Stimulated activated CD8-positive, alpha-beta memory T cell treated with anti-CD3 and anti-CD28 coated beads, Interleukin-7, amount 100 ng/mL, for 24 hours (primary cell): Measurements from ENCODE around the gene SLC25A47.
"Not testable (repeated sequence)": the region's sequence is repeated elsewhere in the genome, so short reads cannot be mapped to it uniquely, and the experiment has no call there.

ENCODE experiments used
- DNase-seq: peaks from one replicate; pipeline ENCODE4 v3.0.0-alpha.2; 2020; ENCODE audit warnings: low read depth

The SLC25A47 gene

DNA sequence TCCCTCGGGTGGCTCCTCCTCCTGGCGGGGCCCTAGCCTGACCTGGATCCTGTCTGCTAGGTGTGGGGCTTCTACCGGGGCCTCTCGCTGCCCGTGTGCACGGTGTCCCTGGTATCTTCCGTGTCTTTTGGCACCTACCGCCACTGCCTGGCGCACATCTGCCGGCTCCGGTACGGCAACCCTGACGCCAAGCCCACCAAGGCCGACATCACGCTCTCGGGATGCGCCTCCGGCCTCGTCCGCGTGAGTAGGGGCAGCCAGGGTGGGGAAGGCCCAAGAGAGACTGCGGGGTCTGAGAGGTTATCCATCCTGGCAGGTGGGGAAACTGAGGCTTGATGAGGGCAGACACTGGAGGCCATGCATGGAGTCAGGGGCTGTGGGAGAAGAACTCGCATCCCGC, 4.0 kb downstream of the SLC25A47 start:
- no peak for DNase-seq

- no peak for DNase-seq
Measured at GRCh38 chr14:100328495-100329163, 5.5 kb downstream of the SLC25A47 start.

GRCh38 chr14:100329233-100330006, 6.3 kb downstream of the SLC25A47 start:
- DNase-seq: no peak

- no peak for DNase-seq
Measured at GRCh38 chr14:100330007-100330344, 6.8 kb downstream of the SLC25A47 start.

DNA sequence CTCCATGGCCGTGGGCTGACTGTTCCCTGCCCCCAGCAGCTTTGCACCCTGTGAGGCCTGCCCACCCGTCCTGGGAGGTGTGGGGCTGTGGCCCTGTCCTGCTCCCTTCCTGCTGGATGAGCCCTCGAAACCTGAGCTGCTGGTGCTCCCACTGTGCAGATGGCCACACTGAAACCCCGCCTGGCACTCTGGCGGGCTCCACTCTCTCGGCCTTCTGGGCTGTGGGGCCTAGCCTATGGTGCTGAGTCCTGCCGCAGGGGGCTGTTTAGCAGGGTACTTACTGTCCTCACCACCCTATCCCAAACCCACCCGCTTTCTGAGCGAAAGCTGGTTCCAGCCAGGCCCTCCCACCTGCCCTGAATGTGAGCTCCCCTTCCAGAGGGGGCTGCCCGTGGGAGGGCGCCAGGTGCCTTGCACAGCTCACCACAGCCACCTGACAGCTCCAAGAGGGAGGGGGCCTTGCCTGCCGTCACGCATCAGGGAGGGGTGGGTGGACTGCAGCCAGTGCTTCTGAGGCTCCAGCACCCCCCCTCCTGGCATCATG, 7.3 kb downstream of the SLC25A47 start:
- DNase-seq: no peak

- DNase-seq: no peak
Measured at GRCh38 chr14:100332071-100332639, 9.0 kb downstream of the SLC25A47 start.

DNA sequence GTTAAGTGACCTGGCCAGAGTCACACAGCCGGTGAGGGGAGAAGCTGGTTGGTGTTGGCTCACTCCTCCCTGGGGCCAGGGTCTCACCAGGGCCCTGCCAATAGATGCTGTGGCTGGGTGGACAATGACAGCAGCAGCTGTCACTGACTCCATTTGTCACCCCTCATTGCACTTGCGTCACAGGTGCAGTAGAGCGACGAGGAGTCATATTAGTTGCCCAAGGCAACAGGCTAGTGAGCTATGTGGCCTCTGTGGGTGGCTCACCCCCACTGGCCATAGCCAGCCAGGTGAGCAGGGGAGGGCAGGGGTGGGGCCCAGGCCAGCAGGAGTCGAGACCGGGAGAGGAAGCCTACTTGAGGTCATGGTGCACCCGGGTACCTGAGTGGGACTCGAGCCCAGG, 9.7 kb downstream of the SLC25A47 start:
- no peak for DNase-seq

DNA sequence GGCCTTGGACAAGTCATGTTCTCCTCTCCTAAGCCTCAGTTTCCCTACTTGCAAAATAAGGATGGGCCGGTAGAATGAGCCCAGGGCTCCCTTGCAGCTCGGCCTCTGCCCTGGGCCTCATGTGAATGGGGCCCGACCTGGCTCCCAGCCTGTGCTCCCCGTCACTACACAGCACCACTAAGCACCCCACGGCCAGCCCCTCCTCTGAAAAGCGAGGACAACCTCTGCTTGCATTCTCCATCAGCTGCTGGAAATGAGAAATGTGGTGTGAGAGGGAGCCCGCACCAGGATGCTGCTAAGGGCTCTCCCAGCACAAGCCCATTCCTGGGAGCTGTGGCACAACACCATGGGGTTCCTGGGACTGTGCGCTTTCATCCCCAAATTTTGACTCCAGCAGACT, 10.2 kb downstream of the SLC25A47 start:
- no peak for DNase-seq

DNA sequence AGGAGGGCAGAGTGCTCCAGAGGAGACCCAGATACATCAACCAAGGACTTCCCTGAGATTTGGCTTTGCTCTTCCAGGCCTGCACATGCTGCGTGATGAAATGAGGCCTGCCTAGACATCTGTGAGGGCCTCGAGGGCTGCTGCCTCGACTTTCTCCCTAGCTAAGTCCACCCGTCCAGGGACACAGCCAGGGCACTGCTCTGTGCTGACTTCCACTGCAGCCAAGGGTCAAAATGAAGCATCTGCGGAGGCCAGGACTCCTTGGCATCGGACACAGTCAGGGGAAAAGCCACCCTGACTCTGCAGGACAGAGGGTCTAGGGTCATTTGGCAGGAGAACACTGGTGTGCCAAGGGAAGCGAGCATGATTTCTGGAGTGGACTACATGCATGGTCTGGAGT, 10.7 kb downstream of the SLC25A47 start:
- DNase-seq: no peak

DNA sequence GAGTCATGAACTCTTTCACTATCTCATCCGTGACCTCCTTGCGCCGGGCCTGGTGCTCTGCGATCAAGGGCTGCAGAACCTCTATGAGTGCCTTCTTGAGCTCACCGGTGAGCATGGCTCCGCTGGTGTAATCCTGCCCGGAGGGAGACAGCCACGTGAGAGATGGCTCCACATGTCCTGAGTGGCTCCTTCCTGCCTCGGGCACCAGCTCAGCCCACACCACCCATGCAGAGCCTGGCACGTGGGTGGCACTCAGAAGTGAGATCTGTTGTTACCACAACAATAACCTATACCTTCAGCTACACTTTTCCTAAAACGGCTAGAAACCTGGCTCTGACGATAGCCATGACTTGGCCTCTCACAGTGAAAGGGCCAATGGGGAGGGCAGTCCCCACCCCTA, 11.8 kb downstream of the SLC25A47 start:
- DNase-seq: no peak

- no peak for DNase-seq
Measured at GRCh38 chr14:100336618-100337530, 13.7 kb downstream of the SLC25A47 start.

GRCh38 chr14:100339766-100340422, 16.8 kb downstream of the SLC25A47 start:
- DNase-seq: no peak

DNA sequence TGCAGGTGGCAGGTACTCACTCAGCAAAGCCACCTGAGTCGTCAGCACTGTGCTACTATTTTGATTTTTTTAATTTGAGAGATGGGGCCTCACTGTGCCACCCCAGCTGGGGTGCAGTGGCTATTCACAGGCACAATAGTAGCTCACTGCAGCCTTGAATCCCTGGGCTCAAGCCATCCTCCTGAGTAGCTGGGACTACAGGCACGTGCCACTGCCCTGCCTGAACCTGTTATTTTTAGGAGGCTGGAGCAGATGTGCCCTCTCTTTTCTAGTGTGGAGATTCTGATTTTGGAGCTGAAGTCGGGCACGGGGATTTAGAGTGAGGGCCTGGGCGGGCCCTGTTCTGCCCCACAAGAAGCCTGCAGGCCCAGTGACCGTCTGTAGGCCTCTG, 17.3 kb downstream of the SLC25A47 start:
- no peak for DNase-seq

DNA sequence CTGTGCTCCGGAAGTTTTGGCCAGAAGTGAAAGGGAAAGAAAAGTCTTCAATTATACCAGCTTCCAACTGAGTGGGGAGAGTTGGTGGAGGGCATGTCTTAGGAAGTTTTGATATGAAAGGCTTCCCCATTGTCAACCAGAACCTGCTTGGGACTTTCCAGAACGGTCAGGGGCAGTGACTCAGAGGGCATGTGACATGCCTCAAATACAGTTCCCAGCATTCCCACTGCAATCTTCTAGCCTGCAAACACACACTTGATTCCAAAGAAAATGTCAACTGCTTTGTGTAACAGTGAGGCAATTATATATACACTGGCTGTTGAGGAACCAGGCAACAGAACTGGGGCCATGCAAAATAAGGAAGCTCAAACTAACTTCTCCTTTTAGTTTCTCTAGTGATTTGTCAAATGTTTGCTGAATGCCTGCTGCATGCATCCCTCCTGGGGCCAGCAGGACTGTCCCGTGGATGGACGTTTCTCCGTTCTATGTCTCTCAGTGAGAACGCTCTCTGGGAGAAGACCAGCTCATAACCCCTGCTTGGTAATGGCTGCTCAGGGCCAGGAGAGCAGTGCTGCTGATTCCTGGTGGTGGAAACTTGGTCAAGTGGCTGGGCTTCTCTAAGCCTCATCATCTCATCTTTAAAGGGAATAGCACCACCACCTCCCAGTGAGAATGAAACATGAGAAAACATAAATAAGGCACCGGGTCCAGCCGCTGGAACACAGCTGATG, 18.3 kb downstream of the SLC25A47 start:
- DNase-seq: no peak

- no peak for DNase-seq
Measured at GRCh38 chr14:100342195-100342594, 19.1 kb downstream of the SLC25A47 start.

DNA sequence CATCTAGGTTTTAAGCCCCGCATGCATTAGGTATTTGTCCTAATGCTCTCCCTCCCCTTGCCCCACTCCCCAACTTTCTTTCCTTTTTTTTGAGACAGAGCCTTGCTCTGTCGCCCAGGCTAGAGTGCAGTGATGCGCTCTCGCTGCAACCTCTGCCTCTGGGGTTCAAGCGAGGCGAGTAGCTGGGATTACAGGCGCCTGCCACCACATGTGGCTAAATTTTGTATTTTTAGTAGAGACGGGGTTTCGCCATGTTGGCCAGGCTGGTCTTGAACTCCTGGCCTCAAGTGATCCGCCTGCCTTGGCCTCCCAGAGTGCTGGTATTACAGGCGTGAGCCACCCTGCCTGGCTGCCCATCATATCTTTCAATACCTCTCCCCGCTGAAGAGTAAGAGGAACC, 19.7 kb downstream of the SLC25A47 start:
- DNase-seq: not testable (repeated sequence)

GRCh38 chr14:100344657-100345056, 21.5 kb downstream of the SLC25A47 start:
- not testable (repeated sequence) for DNase-seq

- DNase-seq: no peak
Measured at GRCh38 chr14:100345711-100346110, 22.6 kb downstream of the SLC25A47 start.

- no peak for DNase-seq
Measured at GRCh38 chr14:100346306-100347091, 23.4 kb downstream of the SLC25A47 start.

DNA sequence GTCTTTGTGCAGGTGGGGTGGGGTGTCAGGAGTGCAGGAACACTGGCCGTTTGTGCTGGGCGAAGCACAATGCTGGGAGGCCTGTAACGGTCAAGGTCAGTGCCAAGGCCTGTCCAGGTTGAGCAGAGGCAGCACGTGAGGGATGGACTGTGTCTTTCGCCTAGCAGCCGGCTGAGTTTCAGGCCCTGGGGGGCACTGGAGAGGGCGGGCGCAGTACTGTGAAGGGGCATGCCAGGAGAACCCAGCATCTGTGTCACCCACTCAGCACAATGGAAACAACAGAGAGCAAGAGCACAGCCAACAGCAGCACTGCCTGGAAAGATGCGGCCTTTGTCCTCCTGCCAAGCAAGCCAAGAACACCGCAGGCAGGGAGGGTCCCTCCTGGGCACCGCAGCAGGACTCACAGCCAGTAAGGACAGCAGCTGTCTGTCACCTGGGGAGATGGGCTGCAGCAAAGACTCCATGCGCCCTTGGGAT, 25.2 kb downstream of the SLC25A47 start:
- DNase-seq: no peak
